ENCODE measurements around the gene PTPRD.

- no peak for TF ChIP-seq CTCF (IDR thresholded peaks at IDR 0.05)
- TF ChIP-seq POLR2A (IDR thresholded peaks at IDR 0.05) = no peak
- TF ChIP-seq EP300 (IDR thresholded peaks at IDR 0.05) = no peak
Measured at GRCh38 chr9:9212963-9213362, 1399.8 kb downstream of the PTPRD start.

All from ovary (tissue), 3 donors.